ENCODE data around the gene PIK3C2G.

The PIK3C2G gene

DNA sequence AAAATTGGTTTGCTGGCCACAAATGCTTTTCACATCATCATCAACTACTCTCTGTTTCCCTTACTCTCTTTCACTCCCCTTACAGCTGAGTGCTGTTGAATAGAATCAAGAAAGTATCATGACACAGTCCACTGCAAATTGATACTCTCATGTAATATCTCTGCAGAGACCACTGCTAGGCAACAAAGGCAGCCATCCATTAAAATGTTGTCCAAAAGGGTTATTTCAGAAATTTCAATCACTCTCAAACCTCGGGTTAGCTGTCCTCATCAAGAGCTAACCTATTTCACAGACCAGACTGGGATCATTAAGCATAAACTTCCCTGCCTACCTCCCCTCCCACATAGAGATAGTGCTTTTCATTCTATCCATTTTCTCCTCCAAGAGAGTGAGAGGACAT, 289.8 kb downstream of the PIK3C2G start:
- no peak for DNase-seq (ENCODE audit: low read depth in 1 of 2, low spot score in 1 of 2)

DNA sequence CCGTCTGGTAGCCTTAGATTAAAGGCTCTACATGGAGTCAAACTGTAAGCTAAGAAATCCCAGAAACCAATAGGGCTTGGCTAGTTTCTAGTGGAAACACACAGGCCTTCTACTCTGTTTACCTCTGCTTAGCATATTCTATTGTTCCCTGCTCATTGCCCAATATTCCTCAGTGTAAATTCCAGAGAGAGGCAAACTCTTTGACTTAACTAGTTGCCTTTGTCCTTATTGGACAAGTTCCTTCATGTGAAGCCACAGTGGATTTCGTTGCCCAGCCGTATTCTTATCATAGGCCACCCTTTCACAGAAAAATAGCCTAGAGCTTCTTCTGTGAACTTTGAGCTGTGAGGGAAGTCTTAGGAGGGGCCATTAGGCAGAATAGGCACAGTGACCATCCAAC, 290.4 kb downstream of the PIK3C2G start:
- no peak for DNase-seq (ENCODE audit: low read depth in 1 of 2, low spot score in 1 of 2)

DNA sequence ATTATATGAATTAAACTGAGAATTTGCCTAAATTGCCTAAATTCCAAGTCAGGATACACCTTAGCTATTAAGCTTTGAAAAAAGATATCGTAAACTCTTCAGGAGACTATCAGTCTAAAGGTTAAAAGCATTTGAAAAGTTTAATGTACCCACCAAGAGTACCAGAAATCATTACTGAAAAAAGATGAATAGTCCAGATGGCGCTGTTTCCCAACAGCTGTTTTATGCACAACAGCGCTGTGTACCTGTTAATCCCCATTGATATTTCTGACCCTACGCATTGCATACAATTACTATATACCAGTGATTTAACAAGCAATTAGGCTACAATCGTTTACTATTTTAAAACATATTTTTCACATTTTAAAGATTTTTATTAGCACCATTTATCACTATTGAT, 291.5 kb downstream of the PIK3C2G start:
- DNase-seq (ENCODE audit: low read depth in 1 of 2, low spot score in 1 of 2) = no peak

DNA sequence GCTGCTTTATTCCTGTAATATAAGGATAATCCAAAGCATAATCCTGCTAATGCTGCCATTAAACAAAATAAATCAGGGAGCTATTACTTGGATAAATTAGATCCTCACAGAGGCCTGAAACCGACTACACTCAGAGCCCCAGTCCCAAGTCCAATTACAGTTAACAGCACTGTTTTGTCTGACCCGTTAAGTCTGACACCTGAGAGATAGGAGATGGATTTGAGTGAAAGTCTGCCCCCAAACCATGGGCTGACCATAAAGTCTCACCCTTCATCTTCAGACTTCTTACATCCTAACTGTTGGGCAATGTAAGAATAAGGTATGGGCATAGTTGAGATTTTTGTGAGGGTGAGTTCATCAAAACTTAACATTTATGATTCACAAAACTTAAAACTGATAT, 294.8 kb downstream of the PIK3C2G start:
- no peak for DNase-seq (ENCODE audit: low read depth in 1 of 2, low spot score in 1 of 2)

DNA sequence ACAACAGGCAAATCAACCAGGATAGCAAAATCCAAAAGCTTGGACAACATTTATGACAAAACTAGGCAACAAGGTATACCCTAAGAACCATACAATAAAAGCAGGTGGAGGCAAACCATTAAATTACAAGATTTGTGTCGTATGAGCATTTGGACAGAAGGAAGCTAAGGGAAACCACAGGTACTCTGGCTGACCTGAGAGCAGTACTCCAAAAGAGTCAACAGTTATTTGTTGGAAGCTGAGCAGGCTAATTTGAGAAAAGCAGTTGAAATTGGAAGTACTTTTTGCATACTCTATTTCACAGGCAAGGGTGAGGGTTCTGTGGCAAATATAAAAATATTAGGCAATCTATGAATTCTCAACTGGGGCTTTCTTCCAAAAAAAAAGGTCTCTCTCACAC, 297.9 kb downstream of the PIK3C2G start:
- DNase-seq (ENCODE audit: low read depth in 1 of 2, low spot score in 1 of 2) = no peak

DNA sequence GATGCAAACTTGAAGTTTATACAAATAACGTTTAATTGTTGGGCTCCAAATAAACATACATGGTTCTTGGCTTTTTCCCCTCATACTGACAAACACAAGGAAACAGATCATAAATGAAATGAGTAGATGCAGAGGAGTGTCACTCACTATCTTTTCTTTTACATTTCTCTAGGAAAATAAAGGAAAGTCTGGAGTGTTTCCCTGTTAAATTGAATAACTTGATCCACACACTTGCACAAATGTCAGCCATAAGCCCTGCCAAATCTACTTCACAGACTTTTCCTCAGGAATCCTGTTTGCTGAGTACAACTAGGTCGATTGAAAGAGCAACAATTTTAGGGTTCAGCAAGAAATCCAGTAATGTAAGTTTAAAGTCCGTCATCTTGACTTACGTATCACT, 301.2 kb downstream of the PIK3C2G start:
- no peak for DNase-seq (ENCODE audit: low read depth in 1 of 2, low spot score in 1 of 2)

DNA sequence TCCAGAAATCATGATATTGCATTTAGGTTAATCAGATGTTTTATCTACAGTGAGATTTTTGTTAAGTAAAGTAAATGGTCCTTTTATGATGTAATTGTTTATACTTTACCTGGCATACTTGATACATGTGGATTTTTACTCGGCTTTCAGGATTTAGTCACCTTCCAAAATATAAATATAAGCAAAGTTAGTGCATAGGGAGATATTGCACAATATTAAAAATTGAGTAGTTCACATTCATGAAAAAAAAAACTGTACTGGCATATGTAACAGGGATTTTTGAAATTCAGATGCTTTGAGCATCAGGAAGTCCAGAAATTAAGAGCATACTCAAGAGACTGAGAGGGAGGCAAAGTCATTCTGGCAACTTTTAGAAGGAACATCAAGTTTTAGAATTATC, 303.0 kb downstream of the PIK3C2G start:
- no peak for DNase-seq (ENCODE audit: low read depth in 1 of 2, low spot score in 1 of 2)

DNA sequence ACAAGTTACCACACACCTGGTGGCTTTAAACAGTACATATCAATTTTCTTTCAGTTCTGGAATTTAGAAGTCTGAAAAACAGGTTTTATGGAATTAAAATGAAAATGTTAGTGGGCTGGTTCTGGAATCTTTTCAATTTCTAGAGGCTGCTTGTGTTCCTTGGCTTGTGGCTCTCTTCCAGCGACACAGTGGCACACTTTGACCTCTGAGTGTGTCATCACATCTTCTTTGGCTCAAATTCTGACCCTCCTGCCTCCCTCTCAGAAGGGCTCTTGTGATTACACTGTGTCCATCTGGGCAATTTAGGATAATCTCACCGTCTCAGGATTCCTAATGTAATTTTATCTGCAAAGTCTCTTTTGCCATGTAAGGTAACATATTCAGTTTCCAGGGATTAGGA, 306.5 kb downstream of the PIK3C2G start:
- no peak for DNase-seq (ENCODE audit: low read depth in 1 of 2, low spot score in 1 of 2)

DNA sequence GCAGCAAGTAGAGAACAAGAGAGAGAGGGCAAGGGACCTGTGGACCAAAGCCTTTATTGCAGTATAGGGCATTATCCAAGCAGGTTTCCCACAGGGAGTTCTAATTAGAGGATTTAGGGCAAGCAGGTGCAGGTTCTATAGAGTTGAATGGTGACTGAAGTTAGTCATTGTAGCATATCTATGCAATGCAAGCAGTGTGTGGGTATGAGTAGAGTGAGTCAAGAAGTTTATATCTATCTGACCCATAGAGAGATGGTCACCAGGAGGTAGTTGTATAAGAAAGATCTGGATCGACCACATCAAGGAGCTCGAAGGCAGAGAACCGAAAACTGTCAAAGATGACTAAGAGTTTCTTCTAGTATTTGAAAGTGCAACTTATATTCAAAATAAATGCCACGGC, 309.2 kb downstream of the PIK3C2G start:
- DNase-seq (ENCODE audit: low read depth in 1 of 2, low spot score in 1 of 2) = no peak

DNA sequence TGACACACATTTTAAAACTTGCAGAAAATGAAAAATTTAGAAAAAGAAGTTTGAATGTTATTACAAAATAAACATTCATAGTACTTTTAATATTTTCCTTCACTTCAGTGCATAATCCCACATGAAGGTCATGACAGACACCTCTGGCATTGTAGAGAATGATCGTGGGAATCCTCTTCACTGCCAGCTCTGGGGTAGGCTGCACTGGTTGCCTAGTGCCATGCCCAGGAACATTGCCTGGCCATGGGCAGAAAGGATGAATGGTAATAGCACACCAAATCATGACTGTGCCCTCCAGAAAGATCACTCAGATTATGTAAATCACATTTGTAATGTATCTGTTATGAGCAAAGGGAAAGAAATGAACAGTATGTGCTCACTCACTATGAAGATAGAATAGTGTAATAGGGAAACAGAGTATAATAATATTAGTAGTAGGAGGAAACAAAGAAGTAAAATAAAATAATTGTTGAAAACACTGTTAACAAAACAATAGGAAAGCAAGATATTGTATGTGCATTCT, 314.8 kb downstream of the PIK3C2G start:
- DNase-seq (ENCODE audit: low read depth in 1 of 2, low spot score in 1 of 2) = no peak

DNA sequence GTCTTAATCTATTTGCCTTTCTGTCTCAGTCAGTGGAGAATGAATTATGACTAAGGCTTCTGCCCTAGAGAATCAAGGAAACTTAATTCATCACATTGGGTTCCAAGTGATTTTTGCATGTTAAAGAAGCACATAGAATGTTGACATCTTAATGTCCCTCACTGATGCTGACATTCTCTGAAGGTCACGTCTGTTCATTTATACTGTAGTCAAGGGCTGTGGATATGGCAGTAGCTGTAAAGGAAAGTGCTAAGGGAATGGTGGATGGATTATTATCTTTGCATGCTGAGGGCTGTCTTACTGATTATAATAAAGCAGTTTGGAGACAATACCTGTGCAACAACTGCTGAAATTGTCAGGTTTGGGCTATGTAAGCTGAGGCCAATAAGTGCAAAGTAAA, 315.3 kb downstream of the PIK3C2G start:
- no peak for DNase-seq (ENCODE audit: low read depth in 1 of 2, low spot score in 1 of 2)

DNA sequence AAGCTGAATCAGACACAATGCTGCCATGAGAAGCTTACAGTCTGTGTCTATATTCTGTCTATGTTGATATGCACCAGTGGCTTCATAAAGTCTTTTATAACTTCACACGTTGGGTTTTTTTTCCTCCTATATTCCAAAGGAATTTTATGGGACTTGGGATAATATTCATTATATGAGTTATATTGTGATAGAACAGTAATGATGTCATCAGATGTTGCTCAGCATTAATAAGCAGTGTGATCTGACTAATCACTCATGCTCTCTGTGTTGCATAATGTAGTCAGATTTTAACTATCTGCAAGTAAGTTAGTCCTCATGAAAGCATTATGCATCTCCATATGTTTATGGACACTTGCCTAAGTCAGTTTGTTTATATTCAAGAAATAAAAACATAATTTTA, 316.9 kb downstream of the PIK3C2G start:
- DNase-seq (ENCODE audit: low read depth in 1 of 2, low spot score in 1 of 2) = no peak

DNA sequence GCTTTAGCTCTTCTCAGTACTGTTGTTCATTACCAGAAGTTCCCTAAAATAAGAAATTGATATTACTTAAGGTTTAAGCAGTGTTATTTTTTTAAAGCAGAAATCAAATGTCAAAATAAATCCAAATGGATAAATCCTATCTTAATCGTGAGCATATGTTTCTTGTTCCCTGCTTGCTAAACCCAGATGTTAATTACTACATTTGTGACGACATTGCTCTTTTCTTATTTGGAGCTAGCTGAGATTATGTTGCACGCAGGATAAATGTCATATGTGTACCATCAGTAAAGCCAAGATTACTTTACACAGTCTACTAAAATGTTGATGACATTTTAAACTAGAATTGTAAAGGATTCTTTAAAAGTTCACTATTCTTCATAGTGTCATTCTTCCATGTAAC, 319.0 kb downstream of the PIK3C2G start:
- no peak for DNase-seq (ENCODE audit: low read depth in 1 of 2, low spot score in 1 of 2)

DNA sequence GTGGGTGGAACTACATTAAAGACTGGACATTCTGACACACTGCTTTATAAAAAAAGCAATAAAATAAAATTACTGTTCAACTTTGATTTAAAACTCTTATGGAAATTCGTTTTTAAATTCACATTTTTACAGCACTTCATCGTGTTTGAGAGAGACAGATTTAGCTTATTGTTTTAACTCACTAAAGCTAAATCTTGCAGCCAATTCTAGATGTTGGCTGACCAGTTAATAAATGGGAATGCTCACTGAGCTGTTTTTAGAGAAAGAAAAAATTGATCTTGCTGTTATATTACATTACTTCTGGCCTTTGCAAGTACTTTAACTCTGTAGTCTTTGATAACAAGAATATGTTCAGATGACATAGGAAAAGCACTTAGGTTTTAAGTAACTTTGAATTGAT, 319.4 kb downstream of the PIK3C2G start:
- DNase-seq (ENCODE audit: low read depth in 1 of 2, low spot score in 1 of 2) = no peak

DNA sequence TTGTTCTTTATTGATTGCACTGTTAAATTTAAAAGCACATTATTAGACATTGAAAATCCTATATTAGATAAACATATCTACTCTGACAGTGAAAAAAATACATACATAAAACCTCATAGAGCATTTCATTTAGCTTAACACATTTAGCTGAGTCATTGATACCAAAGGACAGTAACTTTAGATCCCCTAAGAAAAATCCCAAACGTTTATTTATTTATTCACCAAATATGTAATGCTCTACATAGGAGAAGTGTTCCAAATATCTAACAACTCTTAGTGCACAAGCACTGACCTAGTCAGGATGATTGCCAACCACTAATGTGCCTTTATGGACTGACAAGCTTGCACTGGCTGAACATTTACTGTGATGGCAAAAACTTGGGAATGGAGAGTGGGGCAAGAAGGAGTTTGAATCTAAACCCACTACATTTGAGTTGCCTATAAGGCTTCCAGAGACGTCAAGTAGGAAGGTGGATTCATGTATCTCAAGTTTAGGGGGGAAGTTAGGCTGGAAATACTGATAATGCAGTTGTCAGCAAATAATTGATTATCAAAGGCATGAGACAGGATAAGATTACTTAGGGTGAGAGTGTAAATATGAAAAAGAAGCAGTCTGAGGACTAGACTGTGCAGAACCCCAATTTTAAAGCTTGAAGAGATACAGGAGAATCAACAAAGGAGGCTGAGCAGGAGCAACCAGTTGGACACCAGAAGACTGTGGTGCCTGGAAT, 320.1 kb downstream of the PIK3C2G start:
- DNase-seq (ENCODE audit: low read depth in 1 of 2, low spot score in 1 of 2) = no peak

DNA sequence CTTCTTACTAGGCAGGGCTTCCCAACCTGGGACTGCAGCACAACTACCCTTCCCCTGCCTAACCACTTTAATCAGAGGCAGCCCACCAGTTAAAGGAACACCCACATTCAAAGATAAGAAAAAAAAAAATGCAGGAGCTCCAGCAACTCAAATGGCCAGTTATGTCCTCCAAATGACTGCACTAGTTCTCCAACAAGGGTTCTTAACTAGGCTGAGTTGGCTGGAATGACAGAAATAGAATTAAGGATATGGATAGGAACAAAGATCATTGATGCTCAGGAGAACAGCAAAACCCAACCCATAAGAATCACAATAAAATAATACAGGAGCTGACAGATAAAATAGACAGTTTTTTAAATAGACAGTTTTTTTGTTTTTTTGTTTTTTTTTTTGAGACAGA, 322.3 kb downstream of the PIK3C2G start:
- DNase-seq (ENCODE audit: low read depth in 1 of 2, low spot score in 1 of 2) = no peak

DNA sequence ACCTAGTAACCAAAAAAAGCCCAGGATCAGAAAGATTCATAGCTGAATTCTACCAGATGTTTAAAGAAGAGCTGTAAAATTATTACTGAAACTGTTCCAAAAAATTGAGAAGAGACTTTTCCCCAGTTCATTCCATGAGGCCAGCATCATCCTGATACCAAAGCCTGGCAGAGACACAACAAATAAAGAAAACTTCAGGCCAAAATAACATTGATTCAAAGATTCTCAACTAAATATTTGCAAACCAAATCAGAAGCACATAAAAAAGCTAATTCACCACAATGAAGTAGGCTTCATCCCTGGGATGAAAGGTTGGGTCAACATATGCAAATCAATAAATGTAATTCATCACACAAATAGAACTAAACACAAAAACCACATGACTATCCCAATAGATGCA, 325.3 kb downstream of the PIK3C2G start:
- no peak for DNase-seq (ENCODE audit: low read depth in 1 of 2, low spot score in 1 of 2)

DNA sequence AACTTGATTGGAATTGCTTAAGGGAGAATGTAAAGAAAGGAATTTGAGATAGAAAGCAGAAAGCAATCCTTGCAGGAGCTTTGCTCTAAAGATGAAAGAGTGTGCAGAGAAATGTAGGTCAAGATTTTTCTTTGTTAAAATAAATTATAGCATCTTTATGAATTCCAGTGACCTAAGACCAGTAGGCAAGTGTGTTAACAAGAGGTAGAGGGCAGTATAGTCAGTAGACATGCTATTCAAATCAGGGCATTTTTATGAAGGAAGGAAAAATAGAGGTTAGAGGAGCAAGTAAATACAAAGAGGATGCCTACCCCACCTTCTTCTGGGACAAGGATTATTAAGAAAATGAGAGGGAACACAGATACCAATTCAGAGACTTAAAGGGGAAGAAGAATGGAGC, 328.0 kb downstream of the PIK3C2G start:
- no peak for DNase-seq (ENCODE audit: low read depth in 1 of 2, low spot score in 1 of 2)

DNA sequence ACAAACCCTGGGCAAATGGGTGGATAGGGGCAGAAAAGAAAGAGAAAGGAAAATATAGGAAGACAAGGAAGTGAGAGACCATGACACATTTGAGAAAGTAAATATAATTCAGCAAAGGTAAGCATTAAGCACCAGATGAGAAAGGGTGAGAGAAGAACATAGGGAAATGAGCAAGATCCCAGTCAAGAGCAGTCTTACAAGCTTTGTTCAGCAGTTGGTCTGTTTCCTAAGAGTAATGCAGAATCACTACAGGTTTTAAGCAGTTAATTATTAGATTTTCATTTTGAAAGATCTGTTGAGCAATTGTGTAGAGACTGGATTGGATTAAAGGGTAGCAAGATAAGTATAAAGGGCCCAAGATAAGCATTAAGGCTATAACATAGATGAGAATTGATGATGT, 330.2 kb downstream of the PIK3C2G start:
- no peak for DNase-seq (ENCODE audit: low read depth in 1 of 2, low spot score in 1 of 2)

DNA sequence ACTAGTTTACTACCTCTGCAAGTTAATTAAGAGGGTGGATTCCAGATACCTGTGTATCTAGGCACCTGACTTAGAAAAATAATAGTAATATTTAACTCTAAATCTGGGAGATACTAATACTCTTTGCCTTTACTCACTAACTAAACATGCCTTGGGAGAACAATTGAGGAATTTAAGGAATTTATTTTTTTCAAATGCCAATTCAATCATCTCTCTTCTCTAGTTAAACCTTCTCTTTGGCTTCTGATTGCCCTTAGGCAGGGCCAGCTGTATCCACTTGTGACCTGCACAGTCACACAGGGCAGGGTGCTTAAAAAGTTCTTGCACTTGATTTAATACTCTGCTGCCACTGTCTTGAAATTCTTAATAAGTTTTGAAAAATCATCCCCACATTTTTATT, 334.1 kb downstream of the PIK3C2G start:
- DNase-seq (ENCODE audit: low read depth in 1 of 2, low spot score in 1 of 2) = no peak

DNA sequence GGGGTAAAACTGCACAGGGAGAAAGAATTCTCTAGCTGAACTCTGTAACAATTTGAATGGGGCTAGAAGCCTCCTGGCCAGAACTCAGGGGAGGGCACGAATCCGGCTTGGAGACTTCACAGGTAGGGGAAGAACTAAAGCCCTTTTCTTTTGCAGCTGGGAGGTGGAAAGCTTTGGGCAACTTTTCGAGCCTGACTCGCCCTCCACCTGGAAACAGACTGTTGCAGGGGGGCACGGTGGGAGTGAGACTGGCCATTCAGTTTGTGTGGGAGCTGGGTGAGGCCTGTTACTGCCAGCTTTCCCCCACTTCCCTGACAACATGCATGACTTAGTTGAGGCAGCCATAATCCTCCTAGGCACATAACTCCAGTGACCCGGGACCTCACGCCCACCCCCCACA, 340.6 kb downstream of the PIK3C2G start:
- no peak for DNase-seq (ENCODE audit: low read depth in 1 of 2, low spot score in 1 of 2)

DNA sequence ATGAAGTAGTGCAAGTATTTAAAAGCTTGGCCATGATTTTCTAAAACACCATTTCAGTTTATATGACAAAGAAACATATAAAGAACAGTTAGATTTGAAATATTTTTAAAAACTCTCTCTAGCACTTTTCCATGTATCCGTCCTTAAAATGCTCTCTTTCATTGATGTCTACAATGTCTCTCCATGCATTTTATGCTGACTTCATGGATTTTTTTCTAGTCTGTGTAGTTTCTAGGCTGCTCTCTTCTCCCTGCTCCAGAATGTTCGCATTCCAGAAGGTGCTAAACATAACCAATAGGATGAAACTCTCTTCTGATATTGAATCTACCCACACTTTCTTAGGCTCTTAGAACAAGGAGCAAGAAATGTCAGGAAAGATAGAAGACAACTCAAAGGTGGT, 351.7 kb downstream of the PIK3C2G start:
- DNase-seq (ENCODE audit: low read depth in 1 of 2, low spot score in 1 of 2) = no peak

DNA sequence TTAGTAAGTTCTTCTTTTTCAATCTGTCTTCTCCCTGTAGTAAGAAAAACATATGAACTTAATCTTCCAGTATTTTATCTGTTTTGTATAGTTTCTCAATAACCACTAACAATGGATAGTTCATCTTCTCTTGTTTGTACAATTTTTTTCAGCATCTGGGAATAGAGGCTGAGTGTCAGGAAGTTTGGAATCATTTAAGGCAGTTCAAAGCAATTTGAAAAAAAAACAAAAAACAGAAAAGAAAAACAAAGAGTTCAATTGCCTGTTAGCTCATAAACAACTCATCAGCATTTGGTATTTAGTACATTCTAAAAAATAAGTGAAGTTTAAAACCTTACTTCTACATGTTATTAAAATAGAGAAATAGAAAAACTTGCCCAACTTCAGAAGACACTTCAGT, 359.7 kb downstream of the PIK3C2G start:
- DNase-seq (ENCODE audit: low read depth in 1 of 2, low spot score in 1 of 2) = no peak

Data from activated T-helper 1 cell treated with anti-CD3 and anti-CD28 coated beads, Interleukin-2, amount 50 U/mL, for 16 hours (primary cell).